GM12865 (cell line): ENCODE results near the gene C1orf115.

Experiments
- DNase-seq: peaks from one replicate; pipeline ENCODE4 v3.0.0; 2010; ENCODE audit warnings: low read depth
- H3K4me3 ChIP-seq: 2 replicates; pipeline ENCODE4 v1.5.1; 2011; ENCODE audit warnings: mild to moderate bottlenecking, low read depth, low read length, control low read depth
- CTCF ChIP-seq: IDR thresholded peaks from 2 replicates; pipeline ENCODE4 v1.5.1; 2011; ENCODE audit warnings: low read length, control low read depth, low read depth, inconsistent platforms; ENCODE audit not compliant: insufficient read depth; ENCODE audit errors: missing control alignments

The C1orf115 gene

GRCh38 chr1:220690140-220691052 is at the start of gene C1orf115:
Gene C1orf115 (plus strand): TSS chr1:220690363. CDS start chr1:220690403, 40 bp downstream.
- peak within 1 kb of the TSS; percentile 44 for H3K4me3 ChIP-seq
- DNase-seq, result peak; percentile 76
- TF ChIP-seq CTCF, result peak; percentile 84

GRCh38 chr1:220642285-220642684 is 47.9 kb upstream of the C1orf115 start:
- no peak for DNase-seq
- no peak overlapping the region for H3K4me3 ChIP-seq
- TF ChIP-seq CTCF, result no peak

- no peak for TF ChIP-seq CTCF
- DNase-seq, result no peak
- no peak overlapping the region for H3K4me3 ChIP-seq
Observed at GRCh38 chr1:220652995-220653394, 37.2 kb upstream of the C1orf115 start.

GRCh38 chr1:220655509-220655908 is 34.7 kb upstream of the C1orf115 start:
- no peak for TF ChIP-seq CTCF
- peak; percentile 44 for DNase-seq

GRCh38 chr1:220655961-220656740 is 34.0 kb upstream of the C1orf115 start:
- DNase-seq, result no peak
- no peak for TF ChIP-seq CTCF
- no peak overlapping the region for H3K4me3 ChIP-seq

More at GRCh38 chr1:220655509-220655908, 34.7 kb upstream of the C1orf115 start:
- no peak overlapping the region for H3K4me3 ChIP-seq

GRCh38 chr1:220666349-220666748 is 23.8 kb upstream of the C1orf115 start:
- H3K4me3 ChIP-seq, result no peak overlapping the region
- no peak for DNase-seq
- no peak for TF ChIP-seq CTCF
